NCI-H2081 treated with DMSO at 0.1 percent for 48 hours (cell line): ENCODE results near the gene SLC7A6.

Source experiments
- DNase-seq: peaks from one replicate; lab custom pipeline; 2025; lab: John Stamatoyannopoulos, UW

Gene SLC7A6

DNA sequence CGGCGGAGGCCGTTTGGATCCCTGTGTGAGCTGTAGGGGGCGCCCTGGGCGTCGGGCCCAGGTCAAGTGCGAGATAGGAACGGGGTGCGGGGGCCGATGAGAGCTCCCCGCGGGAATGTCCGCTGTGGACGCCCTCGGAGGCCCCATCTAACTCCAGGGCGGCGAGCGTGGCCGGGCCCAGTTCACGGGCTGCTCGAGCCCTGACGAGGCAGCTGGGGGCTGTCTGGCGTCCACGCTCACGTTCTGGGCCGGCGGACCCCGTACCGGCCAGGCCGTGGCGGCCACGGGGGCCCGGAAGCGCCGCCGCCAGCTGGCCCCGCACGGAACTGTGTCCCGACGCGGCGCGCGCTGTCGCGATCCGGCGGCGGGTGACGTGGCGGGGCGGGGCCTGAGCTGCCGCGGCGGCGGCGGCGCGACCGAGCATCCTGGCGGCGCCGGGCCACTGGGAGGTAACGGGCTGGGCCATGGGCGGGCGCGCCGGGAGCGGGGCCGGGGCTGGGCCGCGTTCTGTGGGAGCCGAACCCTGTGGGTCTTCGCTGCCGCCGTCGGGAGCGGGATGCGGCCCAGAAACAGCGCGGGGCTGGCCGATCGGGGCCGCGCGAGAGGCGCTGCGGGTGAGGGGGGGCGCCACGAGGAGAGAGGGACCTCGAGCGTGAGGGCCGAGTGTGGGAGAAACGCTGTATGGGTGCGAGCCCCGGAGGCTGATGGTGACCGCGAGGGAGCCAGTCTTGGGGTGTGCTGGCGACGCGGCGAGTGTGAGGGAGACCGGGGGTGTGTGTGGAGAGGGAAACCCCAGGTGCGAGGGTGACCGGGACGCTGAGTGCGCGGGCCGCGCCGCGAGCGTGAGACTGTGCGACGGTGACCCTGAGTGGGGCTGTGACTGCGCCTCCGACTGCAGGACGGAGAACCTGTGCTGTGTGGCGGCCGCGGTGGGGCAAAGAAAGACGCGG lies at the start of gene SLC7A6:
Gene SLC7A6 (plus strand): TSS at position 399 of the 950 bp plus-strand sequence. CDS start 10,201 bp downstream, outside the sequence.
- no peak for DNase-seq

DNA sequence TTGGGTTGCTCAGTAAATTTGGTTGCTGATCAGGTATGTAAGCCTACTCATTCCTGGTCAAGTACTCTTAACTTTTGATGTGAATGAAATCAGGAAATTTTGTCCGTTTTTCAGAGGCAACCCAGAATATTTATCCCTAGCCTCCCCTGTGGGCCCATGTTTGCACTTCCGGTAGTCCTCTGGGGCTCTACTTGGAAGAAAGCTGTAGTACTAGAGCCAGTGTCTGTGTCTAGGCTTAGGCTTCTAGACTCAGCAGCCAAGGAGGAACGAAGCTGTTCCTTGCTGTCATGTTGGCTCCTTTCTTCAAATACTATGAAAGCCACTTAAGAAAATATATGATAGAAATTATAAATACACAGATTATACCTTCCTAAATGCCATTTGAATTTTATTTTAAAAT lies 49.6 kb upstream of the SLC7A6 start:
- no peak for DNase-seq

GRCh38 chr16:68215302-68215701 lies 49.0 kb upstream of the SLC7A6 start:
- no peak for DNase-seq

- DNase-seq, result no peak
Observed at GRCh38 chr16:68216240-68216639, 48.1 kb upstream of the SLC7A6 start.

GRCh38 chr16:68217506-68217905 lies 46.8 kb upstream of the SLC7A6 start:
- no peak for DNase-seq

DNA sequence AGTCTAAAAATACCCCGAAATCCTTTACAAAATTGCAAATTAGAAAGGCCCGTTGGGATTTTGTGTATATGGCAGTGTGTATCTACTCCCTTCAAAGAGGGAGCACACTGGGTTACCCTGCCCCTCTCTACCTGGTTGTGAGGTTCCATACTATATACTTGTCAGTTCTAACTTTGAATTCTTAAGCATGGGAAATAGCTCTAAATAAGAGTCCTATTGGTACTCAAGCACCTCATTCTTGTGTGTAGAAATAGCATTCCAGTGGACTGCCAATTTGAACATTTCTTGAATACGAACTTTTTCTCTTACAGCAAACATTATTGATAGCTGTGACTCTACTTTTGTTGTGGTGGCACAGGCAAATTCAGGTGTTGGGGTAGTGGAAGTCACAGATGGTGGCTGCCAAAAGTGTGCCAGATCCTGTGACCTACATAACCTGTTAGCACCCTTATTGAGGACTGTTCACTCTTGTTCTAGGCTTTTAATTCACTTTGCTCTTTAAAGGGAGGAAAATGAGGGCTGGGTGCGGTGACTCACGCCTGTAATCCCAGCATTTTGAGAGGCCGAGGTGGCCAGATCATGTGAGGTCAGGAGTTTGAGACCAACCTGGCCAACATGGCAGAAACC lies 44.5 kb upstream of the SLC7A6 start:
- no peak for DNase-seq

GRCh38 chr16:68223072-68223471 lies 41.3 kb upstream of the SLC7A6 start:
- DNase-seq, result no peak

GRCh38 chr16:68226116-68226515 lies 38.2 kb upstream of the SLC7A6 start:
- no peak for DNase-seq

DNA sequence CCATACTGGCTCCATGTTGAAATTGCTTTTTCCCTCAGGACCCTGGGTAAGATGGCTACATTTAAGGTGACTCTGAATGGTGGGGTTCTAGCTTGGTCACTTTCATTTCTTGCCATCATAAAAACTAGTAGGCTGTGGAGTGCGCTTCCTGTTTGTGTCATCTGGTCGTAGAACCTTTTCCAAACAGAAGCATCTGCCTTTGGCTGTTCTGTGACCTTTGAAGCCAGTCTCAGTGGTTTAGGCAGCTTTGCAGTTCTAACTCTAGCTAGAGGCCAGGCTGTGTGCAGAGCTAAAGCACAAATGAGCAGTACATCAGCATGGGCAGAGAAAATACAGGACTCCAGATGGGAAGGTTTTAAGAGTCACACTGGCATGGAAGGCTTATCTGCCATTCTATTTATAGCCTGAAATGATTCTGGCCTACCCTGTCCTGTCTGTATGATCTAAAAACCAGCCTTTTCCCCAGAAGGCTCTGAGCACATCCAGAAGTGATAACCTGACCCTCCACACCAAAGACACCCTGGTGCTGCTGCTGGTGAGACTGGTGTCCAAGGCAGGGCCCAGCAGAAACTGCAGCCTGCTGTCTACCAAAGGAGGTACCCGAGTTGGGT lies 37.0 kb upstream of the SLC7A6 start:
- no peak for DNase-seq

GRCh38 chr16:68227850-68228553 lies 36.3 kb upstream of the SLC7A6 start:
- no peak for DNase-seq

GRCh38 chr16:68228652-68229051 lies 35.7 kb upstream of the SLC7A6 start:
- no peak for DNase-seq

DNA sequence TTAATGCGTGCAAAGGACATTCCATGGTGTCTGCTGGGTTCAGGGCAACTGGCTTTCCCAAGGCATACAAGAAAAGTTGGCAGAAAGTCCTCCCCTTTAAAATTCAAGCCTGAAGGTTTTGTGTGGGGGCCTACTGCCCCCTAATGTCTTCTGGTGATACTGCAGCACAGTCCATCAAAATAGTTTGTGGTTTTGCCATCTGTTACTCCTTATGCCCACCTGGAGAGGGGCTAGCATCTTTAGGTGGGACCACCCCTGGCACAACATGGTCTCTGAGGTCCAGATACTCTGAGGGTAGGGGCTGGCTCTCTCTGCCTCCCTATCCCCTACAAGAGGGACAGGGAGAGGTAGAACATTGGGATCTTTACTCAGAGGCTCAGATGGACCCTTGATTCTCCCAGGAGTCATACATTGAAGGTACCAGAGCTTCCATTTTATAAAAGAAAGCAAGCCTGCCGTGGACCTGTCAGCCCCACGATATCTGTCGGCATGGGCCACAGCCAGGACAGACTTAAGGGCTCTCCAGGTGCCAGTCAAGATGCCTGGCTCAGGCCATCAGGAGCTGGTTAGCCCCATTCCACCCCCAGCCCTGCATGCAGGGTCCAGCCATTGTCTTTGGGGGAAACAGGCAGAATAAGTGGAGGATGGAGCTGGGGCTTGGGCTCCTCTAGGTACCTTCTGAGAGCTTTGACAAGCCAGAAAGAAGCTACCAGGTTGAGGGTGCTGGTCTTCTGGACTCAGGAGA lies 34.7 kb upstream of the SLC7A6 start:
- DNase-seq, result no peak

DNA sequence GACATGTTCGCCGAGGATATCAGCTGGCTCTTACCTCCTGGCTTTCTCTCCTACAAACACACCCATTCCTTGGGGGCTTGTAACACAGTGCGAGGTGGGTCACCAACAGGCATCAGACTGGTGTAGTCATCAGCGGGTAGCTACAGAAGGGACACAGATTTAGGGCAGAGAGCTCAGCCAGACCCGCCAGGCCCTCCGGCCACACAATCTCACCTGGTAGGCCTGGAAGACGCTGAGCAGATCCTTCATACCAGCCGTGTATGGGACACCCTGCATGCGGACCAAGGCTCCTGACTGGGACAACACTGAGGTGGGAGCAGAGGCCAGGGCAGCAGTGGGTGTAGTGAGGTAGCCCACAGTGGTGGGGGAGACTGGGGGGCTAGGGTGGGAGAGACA lies 34.2 kb upstream of the SLC7A6 start:
- no peak for DNase-seq

DNA sequence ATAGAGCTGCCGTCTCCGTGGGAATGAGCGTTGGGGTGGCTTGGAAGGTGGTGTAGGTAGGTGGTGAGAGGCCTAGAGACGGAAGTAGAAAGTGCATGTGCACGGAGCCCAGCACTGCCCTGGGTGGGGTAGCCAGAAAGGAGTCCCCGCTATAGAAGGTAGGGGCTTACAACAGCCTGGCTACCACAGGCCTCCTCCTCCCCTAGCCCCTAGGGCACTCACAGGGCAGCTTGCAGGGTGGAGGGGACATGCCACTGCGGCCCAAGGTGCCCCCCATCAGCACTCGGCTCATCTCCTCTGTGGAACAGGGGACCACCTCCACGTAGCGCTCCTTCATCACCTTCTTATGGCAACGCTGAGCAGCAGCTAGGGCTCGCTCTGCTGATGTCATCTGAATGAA lies 33.4 kb upstream of the SLC7A6 start:
- DNase-seq, result no peak

- DNase-seq, result no peak
Observed at GRCh38 chr16:68231384-68232136, 32.8 kb upstream of the SLC7A6 start.

DNA sequence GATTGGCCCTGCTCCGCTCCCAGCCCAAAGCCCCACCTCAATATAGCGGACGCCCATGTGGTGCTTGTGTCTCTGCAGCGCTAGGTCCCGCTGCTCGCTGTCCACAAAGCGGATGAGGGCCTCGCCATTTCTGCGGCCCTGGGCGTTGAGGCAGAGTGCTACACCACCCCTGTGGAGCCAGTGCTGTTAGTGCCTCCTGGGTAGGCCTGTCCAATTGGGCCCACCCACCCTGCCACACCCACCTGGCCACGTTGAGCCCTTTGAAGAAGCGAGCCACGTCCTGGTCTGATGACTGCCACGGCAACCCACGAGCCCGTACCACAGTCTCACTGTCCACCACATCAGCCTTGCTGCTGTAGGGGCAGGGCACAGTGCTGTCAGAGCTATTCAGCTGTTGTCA lies 32.0 kb upstream of the SLC7A6 start:
- DNase-seq, result no peak

DNA sequence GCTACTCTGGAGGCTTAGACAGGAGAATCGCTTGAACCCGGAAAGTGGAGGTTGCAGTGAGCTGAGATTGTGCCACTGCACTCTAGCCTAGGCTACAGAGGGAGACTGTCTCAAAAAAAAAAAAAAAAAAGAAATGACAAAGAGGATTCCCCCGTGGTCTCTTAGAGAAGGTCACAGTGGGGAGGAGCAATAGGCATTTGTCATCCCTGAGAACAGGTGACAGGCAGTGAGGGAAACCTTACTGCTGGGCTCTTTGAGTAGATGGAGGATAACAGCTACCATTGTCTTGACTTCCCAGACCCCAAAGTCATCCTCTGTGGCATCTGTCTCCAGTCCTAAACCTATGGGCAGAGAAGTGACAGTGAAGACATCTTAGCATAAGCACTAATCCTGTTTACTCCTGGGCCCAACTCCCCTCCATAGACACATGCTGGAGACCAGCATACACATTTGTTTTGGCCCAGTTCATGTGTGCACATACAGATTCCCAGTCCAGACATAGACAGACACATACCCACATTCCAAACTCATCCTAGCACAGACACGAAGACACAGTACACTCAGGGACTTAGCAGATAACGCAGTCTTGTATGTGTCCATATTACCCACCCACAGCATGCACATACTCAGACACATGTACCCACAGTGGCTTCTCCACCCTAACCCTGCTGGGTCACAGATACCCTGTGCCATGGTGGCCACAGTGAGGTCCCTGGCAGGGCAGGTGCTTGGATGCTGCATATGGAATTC lies 31.1 kb upstream of the SLC7A6 start:
- DNase-seq, result no peak

DNA sequence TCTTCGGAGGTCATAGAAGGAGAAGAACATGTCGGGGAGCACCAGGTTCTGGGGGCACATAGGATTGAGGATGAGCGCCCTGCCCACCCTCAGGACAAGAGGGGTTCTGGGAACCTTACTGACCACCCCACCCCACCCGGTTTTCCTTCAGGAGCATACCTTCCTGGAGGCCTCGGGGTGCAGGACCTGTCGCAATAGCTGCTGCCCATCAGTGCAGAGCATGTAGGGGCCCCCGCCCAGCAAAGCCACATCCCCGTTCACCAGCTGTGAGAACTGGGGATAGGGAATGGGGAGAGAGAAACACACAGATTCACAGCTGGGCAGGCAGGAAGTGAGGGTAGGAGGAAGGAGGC lies 30.5 kb upstream of the SLC7A6 start:
- DNase-seq, result no peak

GRCh38 chr16:68234188-68235107 lies 29.9 kb upstream of the SLC7A6 start:
- DNase-seq, result no peak
